DMS79 treated with DMSO at 0.1 percent for 48 hours (cell line): ENCODE measurements around the gene TLK2.
"Not testable (repeated sequence)": the region's sequence is repeated elsewhere in the genome, so short reads cannot be mapped to it uniquely, and the experiment has no call there.

ENCODE experiments used
- DNase-seq: peaks from one replicate; lab custom pipeline; 2025; lab: John Stamatoyannopoulos, UW

TLK2 gene

DNA sequence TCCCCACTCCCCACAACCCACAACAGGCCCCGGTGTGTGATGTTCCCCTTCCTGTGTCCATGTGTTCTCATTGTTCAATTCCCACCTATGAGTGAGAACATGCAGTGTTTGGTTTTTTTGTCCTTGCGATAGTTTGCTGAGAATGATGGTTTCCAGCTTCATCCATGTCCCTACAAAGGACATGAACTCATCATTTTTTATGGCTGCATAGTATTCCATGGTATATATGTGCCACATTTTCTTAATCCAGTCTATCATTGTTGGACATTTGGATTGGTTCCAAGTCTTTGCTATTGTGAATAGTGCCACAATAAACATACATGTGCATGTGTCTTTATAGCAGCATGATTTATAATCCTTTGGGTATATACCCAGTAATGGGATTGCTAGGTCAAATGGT is 82.3 kb downstream of the TLK2 start:
- not testable (repeated sequence) for DNase-seq

DNA sequence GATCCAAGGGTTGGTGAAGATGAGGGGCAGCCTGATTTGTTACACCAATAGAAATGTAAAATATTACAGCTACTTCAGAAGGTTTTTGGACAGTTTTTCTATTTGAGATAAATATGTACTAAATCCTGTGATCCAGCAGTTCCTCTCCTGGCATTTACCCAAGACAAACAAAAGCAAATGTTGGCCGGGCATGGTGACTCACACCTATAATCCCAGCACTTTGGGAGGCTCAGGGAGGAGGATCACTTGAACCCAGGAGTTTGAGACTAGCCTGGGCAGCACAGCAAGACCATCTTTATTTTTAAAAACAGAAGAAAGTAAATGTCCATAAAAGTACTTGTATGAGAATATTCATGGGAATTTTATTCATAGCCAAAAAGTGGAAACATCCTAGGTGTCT is 84.0 kb downstream of the TLK2 start:
- DNase-seq = no peak

DNA sequence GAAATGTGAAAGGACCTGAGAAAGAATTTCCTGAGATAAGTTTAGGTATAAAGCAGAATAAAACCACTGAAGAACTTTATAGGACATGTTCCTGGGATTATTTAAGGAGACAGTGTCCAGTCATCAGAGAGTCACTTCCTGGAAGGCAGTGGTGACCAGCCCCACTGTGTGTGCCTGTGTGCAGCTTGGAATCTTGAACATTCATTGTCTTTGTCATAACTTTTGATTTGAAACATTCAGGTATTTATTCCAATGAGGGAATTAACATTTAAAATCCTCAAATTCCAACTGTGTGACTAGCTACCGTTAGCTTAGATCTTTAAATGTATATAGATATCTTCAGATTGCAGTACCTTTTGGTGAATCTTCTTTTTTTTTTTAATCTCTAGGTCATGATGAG is 87.2 kb downstream of the TLK2 start:
- DNase-seq = no peak

DNA sequence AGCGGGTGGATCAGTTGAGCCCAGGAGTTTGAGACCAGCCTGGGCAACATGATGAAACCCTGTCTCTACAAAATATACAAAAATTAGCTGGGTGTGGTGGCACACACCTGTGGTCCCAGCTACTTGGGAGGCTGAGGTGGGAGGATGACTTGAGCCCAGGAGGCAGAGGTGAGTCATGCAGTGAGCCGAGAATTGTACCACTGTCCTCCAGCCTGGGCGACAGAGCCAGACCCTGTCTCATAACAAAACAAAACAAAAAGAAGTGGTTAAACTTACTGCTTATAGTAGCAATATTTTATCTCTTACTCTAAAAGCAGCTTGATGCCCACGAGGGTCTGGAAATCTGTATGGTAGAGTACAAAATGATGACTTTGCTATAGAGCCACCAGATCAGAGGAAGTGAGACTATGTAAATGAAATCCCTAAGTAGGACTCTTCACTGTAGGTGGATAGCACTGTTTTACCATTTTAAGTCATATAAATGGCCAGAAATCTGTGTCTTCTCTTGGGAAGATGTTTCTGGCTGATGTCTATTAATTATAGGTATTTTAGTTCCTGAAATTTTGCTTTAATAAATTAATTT is 88.5 kb downstream of the TLK2 start:
- DNase-seq = no peak

DNA sequence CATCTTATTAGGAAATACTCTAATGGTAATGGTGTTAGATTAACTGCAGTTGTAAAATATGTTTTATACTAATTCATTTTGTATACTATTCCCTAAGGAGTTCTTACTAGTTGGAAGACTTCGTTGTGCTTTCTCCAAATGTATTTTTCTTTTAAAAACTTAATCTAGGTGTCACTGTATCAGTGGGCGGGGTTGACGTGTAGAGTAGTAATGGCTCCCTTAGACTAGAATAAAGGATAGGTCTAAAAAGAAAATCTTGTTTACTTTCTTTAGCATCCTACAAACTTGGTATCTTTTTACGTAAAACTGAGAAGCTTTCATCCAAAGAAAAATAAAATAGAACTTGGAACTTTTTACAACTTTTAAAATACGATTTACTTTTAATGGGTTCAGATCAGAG is 93.9 kb downstream of the TLK2 start:
- no peak for DNase-seq

DNA sequence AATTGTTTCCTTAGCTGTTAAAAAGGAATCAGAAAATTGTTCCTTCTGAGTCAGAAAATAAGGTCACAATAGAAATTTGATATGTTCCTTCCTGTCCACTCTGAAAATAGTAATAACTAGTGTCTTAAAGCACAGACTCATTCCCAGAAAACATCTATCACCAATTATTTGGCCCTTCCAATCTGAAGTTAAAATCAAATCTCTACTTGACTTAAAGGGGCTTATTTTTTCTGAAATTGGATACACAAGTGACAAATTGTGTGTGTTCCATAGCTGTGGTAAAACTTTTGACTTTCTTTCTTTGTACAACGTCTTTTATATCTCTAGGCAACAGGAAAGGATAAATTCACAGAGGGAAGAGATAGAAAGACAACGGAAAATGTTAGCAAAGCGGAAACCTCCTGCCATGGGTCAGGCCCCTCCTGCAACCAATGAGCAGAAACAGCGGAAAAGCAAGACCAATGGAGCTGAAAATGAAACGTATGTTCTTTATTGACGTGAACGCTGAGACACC is 94.3 kb downstream of the TLK2 start:
- no peak for DNase-seq

DNA sequence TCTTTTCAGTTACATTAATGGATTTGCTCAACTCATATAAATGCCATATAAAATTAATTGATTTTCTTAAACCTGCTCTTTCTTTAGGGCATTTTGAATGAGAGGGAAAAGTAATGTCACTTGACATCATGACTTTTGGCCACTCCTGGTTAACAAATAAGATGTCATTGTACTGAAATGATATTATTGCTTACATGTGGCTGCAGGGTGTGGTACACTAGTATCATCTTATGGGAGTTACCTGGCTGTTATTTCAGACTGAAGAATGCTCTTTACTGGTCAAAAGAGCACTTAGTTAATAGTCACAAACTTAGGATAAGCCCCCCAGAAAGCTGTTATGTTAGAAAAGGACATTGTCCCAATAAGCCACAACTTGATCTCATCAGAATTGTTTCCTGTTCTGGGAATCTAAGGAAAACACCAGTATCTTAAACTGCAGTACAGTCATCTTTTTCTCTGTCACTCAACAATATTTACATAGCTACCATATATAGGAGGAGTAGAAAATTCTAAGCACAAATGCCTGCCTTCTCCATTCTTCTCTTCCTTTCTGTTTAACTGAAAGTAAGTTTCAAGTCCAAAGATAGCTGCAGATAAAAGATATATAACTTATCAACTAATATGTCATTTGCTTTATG is 95.0 kb downstream of the TLK2 start:
- DNase-seq = no peak

DNA sequence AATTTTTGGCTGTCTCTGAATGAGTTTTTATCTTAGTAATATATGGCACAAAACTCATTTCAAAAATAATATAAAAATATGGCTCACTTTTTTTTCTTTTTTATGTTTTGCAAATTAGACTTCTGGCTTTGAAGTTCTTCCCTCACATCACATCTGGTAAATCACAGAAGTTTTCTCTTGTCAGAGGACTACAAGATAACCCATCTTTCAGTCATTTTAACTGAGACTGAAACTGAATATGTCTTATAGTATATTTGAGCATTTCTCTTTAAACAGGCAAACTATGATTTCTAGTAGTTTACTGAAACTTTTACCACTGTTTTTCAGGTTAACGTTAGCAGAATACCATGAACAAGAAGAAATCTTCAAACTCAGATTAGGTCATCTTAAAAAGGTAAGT is 97.8 kb downstream of the TLK2 start:
- DNase-seq = no peak

DNA sequence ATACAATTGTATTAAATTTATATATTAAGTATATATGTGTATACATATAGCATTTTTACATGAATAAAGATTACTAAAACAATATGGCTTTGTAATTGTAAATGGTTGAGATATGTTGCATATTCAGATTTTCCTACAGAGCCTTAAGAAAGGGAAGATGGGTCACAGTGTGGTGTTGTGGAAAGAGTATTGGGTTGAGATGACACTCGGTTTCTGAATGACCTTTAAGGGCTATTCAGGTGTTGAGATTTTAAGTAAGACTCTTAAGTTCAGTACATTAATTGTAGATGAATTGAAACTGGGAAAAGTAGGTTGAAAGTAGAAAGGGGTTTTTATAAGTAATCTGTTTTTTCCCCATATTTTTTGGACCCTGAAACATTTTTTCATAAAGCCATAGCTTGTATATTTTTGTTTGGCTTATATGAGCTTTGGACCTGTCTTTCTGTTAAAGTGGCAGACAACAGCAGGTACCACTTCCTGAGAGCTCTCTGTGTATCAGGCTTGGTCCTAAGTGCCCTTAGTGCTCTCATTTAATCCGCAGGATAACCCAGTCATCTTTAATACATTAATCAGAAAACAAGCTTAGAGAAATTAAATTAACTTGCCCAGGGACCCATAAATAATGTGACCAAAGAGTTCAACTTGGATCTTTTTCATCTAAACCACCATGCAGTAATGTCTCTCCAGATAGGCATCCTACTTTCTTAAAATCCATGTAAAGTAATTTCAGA is 100.3 kb downstream of the TLK2 start:
- DNase-seq = no peak

DNA sequence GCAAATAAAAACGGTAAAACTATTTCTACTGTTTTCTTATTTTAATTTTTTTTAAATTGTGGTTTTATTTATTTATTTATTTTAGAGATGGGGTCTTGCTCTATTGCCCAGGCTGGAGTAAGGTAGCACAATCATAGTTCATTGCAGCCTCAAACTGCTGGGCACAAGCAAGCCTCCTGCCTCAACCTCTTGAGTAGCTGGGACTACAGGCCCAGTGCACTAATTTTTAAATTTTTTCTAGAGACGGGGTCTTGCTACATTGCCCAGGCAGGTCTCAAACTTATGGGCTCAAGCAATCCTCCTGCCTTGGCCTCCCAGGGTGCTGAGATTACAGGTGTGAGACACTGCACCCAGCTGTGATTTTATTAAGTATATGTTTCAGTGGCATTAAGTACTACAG is 102.3 kb downstream of the TLK2 start:
- DNase-seq = no peak

DNA sequence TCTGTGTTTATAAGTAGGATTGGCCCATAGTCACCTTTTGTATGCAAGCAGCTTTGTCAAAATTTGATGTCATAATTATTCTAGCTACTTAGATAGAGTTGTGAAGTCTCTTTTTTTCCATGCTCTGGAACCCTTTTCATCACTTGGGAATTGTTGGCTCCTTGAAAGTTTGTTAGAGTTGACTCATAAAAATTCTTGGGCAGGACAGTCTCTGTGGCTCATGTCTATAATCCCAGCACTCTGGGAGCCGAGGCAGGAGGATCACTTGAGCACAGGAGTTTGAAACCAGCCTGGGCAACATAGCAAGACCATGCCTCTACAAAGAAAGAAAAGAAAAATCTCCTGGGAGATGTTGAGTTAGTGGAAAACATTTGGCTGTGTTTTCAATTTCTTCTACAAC is 103.1 kb downstream of the TLK2 start:
- no peak for DNase-seq

DNA sequence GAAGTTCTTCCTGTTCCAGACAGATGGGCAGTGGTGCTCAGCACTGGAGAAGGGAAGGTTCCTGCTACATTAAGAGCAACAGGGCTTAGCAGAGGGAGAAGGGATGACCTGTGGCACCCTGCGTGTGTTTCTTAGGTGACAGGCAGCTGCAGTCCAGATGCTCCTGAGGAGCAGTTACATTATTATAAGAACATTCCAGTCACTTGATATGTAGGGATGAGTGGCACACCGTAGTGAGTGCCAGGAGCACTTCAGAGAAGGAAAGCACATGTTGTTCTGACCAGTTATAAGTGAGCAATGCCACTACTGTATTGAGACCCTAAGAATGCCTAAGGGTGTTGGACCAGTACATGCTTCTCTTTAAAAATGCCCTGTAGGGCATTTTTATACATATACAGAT is 108.9 kb downstream of the TLK2 start:
- peak; percentile 30 for DNase-seq

DNA sequence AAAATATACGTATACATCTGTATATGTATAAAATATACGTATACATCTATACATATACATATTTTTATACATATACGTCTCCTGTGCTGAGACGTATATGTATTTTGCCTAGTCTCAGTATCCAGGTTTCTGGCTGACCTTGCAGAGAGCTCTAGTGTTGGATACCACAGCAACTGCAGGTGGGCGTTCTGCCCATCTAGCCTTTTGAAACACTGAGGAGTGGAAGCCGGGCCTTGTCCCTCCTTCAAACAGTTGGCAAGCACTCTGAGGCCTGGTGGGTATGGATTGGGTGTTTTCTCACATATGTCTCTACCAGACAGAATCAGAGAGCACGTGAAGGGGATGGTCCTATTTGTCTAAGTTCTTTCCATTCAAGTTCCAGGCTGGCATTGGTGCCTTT is 109.5 kb downstream of the TLK2 start:
- no peak for DNase-seq

DNA sequence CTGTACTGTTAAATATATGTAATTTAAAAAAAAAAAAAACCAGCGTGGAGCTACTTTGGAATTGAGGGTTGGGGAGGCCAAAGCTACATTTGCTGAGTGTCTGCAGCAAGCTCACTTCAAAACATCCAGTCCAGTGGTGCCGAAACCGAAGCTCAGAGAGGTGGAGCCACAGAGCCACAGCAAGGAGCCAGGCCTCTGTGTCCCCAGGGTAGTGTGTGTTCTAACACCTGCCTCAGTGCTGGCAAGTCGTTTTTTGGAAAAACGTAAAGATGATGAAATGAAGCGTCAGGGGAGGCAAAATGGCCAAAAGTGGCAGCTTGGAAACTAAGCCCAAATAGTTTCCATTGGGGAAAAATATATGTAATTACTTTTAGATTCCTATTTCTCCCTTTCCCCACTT is 112.7 kb downstream of the TLK2 start:
- DNase-seq = no peak

DNA sequence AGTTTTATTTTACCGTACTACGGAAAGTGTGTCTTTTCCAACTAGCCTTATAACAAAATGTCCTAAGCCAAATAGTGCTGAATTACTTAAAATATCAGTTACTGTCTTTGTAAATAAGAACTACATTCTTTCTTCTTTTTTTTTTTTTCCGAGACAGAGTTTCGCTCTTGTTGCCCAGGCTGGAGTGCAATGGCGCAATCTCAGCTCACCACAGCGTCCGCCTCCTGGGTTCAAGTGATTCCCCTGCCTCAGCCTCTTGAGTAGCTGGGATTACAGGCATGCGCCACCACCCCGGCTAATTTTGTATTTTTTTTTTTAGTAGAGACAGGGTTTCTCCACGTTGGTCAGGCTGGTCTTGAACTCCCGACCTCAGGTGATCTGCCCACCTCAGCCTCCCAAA is 113.2 kb downstream of the TLK2 start:
- not testable (repeated sequence) for DNase-seq

DNA sequence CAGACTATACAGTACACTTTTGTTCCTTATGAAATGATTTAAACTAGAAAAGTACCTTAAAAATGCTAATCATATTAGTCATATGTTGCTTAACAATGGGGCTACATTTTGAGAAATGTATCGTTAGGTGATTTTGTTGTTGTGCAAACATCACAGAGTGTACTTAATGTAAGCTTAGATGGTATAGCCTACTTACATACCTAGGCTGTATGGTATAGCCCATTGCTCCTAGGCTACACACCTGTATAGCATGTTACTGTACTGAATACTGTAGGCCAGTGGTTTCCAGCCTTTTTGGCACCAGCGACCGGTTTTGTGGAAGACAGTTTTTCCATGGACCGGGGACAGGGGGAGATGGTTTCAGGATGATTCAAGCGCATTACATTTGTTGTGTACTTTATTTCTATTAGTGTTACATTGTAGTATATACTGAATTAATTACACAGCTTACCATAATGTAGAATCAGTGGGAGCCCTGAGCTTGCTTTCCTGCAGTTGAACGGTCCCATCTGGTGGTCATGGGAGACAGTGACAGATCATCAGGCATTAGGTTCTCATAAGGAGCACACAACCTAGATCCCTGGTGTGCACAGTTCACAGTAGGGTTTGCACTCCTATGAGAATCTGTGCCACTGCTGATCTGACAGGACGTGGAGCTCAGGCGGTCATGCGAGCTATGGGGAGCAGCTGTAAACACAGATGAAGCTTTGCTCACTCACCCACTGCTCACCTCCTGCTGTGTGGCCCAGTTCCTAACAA is 113.9 kb downstream of the TLK2 start:
- DNase-seq = no peak

DNA sequence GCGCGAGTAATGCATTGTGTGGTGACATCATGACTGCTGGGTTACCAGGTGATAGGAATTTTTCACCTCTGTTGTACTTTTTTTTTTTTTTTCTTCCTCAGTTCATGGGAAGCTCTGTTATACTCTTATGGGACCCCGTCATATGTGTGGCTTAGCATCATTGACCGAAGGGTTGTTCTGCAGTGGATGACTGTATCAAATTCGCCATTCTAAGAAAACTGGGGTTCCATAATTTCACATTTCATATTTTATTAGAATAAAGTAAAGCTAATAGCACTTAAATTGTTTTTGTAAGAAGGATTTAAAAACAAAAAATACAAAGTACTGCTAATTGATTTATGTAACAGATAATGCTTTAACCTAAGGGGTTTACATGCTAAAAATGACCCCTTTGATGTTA is 116.9 kb downstream of the TLK2 start:
- DNase-seq = no peak

DNA sequence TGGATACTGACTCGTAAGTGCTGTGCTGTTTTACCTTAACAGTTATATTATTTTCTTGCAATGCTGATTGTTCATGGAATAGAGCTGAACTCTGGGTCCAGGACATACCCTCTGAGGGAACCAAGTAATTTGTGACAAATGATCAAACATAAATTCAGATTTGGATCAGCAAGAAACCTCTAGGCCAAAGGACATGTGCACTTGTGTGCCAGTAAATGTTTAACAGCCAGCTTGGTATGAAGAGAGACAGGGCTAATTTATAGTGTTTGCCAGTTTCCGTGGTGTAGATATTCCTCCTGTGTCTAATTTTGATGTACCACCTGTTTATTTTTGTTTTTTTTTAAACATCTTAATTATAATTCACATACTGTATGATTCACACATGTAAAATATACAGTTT is 118.0 kb downstream of the TLK2 start:
- DNase-seq = no peak

DNA sequence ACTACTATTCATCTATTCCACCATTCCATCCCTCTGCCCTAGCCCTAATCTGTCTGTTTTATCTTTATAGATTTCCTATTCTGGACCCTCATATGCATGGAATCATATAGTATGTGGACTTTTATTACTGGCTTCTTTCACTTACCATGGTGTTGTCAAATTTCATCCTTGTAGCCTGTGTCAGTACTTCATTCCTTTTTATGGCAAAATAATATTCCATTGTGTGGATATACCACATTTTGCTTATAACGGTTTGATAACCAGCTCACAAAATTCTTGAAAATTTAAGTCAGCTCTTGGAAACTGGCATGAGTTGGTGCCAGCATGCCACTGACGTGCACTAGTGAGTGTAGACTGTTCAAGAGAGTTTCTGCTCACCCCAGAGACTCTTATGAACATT is 118.5 kb downstream of the TLK2 start:
- DNase-seq = no peak

DNA sequence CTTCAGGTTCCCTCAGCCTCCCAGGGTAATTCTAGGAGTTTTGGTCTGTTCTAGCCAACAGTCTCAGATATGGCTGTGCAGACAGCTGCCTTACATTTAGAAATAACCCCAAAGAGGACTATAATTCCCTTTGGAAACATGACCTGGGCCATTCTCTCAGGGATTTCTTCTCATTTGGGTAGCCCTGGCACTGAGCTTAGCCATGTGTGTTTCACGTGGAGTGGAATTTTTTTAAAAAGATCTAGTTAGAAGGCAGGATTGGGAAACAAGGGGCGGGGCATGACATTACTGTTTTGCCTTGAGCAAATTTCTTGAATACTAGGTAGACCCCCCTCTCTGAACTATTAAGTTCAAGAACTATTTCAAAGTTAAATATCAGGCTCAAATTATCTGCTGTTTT is 119.3 kb downstream of the TLK2 start:
- no peak for DNase-seq

DNA sequence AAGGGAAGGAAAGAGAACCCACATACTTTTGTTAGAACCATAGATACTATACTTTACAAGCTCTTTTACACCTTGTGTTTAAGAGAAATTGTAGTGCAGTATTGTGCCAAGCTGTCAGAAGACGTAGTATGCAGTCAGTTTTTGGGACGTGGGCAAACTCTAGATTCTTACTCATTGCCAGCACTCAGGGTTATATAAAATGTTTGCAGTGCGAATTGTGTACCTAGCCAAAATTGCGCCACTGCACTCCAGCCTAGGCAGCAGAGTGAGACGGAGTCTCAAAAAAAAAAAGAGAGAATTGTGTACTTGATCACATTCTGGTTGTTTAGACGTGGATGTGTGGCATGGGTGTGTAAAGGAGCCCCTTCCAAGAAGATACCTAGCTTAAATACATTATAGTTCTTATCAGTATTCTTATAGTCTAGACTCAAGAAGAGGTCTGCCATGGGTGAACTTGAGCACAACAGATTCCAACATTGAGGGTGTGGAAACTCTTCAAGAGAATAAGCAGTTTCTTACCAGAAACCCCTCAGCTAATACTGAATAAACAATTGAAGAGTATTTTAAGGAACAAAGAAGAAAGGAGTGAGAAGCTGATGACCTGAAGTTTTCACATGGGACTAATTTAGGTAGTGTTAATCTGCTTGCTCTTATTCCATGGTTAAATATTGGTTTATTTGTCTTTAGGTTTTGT is 121.5 kb downstream of the TLK2 start:
- DNase-seq = no peak

DNA sequence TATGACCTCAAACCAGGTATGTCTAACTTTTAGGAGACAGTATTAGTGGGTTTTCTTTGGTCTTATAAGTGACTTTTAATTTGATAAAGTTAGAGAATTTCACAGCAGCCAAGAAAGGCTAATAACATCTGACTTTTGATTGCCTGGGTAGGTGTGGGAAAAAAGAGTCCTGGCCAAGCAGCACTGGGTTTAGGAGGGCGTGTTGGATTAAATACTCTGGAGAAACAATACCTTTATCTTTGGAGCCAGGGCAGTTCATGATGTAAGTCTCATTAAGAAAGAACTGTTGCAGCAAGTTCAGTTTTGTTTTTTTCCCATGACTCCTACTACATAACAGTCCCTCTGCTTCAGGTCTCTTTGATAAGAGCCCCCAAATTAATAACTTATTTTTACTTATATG is 122.2 kb downstream of the TLK2 start:
- no peak for DNase-seq
